ENCODE results near the gene MAPK11.

MAPK11 gene

GRCh38 chr22:50308597-50308935 is 38.4 kb upstream of the MAPK11 start:
- DNase-seq = no peak

GRCh38 chr22:50307890-50308596 is 37.9 kb upstream of the MAPK11 start:
- peak; percentile 68 for DNase-seq

- peak; percentile 75 for DNase-seq
Measured at GRCh38 chr22:50306753-50307749, 36.9 kb upstream of the MAPK11 start, which contains the start of gene PLXNB2. Gene PLXNB2, minus strand, starts transcription at chr22:50307646. Its CDS starts 17,062 bp downstream, at chr22:50290584.

- peak; percentile 83 for DNase-seq
Measured at GRCh38 chr22:50305923-50306566, 35.9 kb upstream of the MAPK11 start.

- DNase-seq = no peak
Measured at GRCh38 chr22:50305393-50305922, 35.3 kb upstream of the MAPK11 start.

- no peak for DNase-seq
Measured at GRCh38 chr22:50304528-50305392, 34.6 kb upstream of the MAPK11 start.

GRCh38 chr22:50303848-50304527 is 33.8 kb upstream of the MAPK11 start:
- no peak for DNase-seq

GRCh38 chr22:50303515-50303847 is 33.3 kb upstream of the MAPK11 start:
- no peak for DNase-seq

GRCh38 chr22:50302564-50302963 is 32.4 kb upstream of the MAPK11 start:
- no peak for DNase-seq

GRCh38 chr22:50302041-50302541 is 31.9 kb upstream of the MAPK11 start:
- no peak for DNase-seq

GRCh38 chr22:50301581-50301991 is 31.4 kb upstream of the MAPK11 start:
- DNase-seq = no peak

GRCh38 chr22:50300620-50301257 is 30.6 kb upstream of the MAPK11 start:
- DNase-seq = no peak

GRCh38 chr22:50299785-50300619 is 29.8 kb upstream of the MAPK11 start:
- no peak for DNase-seq

- DNase-seq = no peak
Measured at GRCh38 chr22:50298937-50299784, 29.0 kb upstream of the MAPK11 start.

GRCh38 chr22:50298266-50298637 is 28.1 kb upstream of the MAPK11 start:
- DNase-seq = no peak

GRCh38 chr22:50297510-50298265 is 27.5 kb upstream of the MAPK11 start:
- no peak for DNase-seq

- DNase-seq = no peak
Measured at GRCh38 chr22:50296658-50297490, 26.7 kb upstream of the MAPK11 start.

All from right kidney (tissue), 1 donor.